CD4-positive, alpha-beta T cell treated with Interleukin-17A for 1 hour (primary cell): ENCODE measurements around the gene CYP1A2.
"Not testable (repeated sequence)": the region's sequence is repeated elsewhere in the genome, so short reads cannot be mapped to it uniquely, and the experiment has no call there.

ENCODE experiments used
- DNase-seq: peaks from one replicate; pipeline ENCODE4 v3.0.0-alpha.2; 2020

The CYP1A2 gene

GRCh38 chr15:74777769-74778598, 29.3 kb downstream of the CYP1A2 start:
- DNase-seq: no peak

GRCh38 chr15:74778599-74778970, 29.9 kb downstream of the CYP1A2 start:
- no peak for DNase-seq

- no peak for DNase-seq
Observed at GRCh38 chr15:74779162-74779648, 30.6 kb downstream of the CYP1A2 start.

GRCh38 chr15:74780523-74781430, 32.1 kb downstream of the CYP1A2 start:
- DNase-seq: peak; percentile 77

- peak; percentile 81 for DNase-seq
Observed at GRCh38 chr15:74781431-74782258, 33.0 kb downstream of the CYP1A2 start, which contains the start of gene CSK. Gene CSK, plus strand, starts transcription at chr15:74782080. Its CDS starts 16,218 bp downstream, at chr15:74798298.

GRCh38 chr15:74782259-74783071, 33.8 kb downstream of the CYP1A2 start:
- DNase-seq: peak; percentile 71

- DNase-seq: peak; percentile 53
Observed at GRCh38 chr15:74783072-74783807, 34.6 kb downstream of the CYP1A2 start.

GRCh38 chr15:74783808-74784175, 35.1 kb downstream of the CYP1A2 start:
- DNase-seq: no peak

GRCh38 chr15:74784426-74785193, 36.0 kb downstream of the CYP1A2 start:
- DNase-seq: no peak

GRCh38 chr15:74785194-74786032, 36.8 kb downstream of the CYP1A2 start:
- peak; percentile 75 for DNase-seq

- not testable (repeated sequence) for DNase-seq
Observed at GRCh38 chr15:74786081-74786480, 37.4 kb downstream of the CYP1A2 start.

GRCh38 chr15:74786551-74787165, 38.0 kb downstream of the CYP1A2 start:
- peak; percentile 40 for DNase-seq

GRCh38 chr15:74787251-74788041, 38.8 kb downstream of the CYP1A2 start:
- DNase-seq: peak; percentile 92

GRCh38 chr15:74788042-74788682, 39.5 kb downstream of the CYP1A2 start:
- DNase-seq: no peak

- peak; percentile 72 for DNase-seq
Observed at GRCh38 chr15:74788683-74789151, 40.1 kb downstream of the CYP1A2 start.

- DNase-seq: peak; percentile 52
Observed at GRCh38 chr15:74789171-74789631, 40.6 kb downstream of the CYP1A2 start.

- no peak for DNase-seq
Observed at GRCh38 chr15:74789741-74790079, 41.1 kb downstream of the CYP1A2 start.
